GM12891 (cell line): ENCODE results near the gene MAPK8.

Experiments used
- DNase-seq: peaks from one replicate; pipeline ENCODE4 v3.0.0; 2011; ENCODE audit warnings: low spot score; ENCODE audit not compliant: insufficient read length
- FAIRE-seq: peaks from 2 replicates; lab custom pipeline; 2011; peaks lifted over from hg19 to GRCh38; lab: Jason Lieb, UNC
- PAX5 ChIP-seq: IDR thresholded peaks from 2 replicates; pipeline ENCODE4 v1.6.1; 2011; ENCODE audit warnings: low read length, moderate library complexity, mild to moderate bottlenecking; ENCODE audit not compliant: insufficient read depth, severe bottlenecking
- POLR2A ChIP-seq: IDR thresholded peaks from 2 replicates; pipeline ENCODE4 v1.6.1; 2011; ENCODE audit warnings: low read depth, low read length, control low read depth
- POLR2AphosphoS5 ChIP-seq: IDR thresholded peaks from 2 replicates; pipeline ENCODE4 v1.6.1; 2011; ENCODE audit warnings: low read depth, low read length, control low read depth
- POU2F2 ChIP-seq: IDR thresholded peaks from 2 replicates; pipeline ENCODE4 v1.6.1; 2011; ENCODE audit warnings: low read depth, mild to moderate bottlenecking, control low read depth, low read length, moderate library complexity
- SPI1 ChIP-seq: IDR thresholded peaks from 2 replicates; pipeline ENCODE4 v1.6.1; 2011; ENCODE audit warnings: low read depth, low read length, control low read depth
- TAF1 ChIP-seq: IDR thresholded peaks from 2 replicates; pipeline ENCODE4 v1.6.1; 2011; ENCODE audit warnings: low read depth, low read length, control low read depth

Gene MAPK8

GRCh38 chr10:48423884-48424283 lies 117.4 kb downstream of the MAPK8 start:
- FAIRE-seq (no peak), DNase-seq (no peak)
- TF ChIP-seq POU2F2 = no peak
- no peak for TF ChIP-seq POLR2A
- no peak for TF ChIP-seq SPI1
- no peak for TF ChIP-seq POLR2AphosphoS5
- no peak for TF ChIP-seq PAX5
- no peak for TF ChIP-seq TAF1

GRCh38 chr10:48428896-48429295 lies 122.4 kb downstream of the MAPK8 start:
- DNase-seq (no peak), FAIRE-seq (no peak)
- TF ChIP-seq POLR2AphosphoS5 = no peak
- no peak for TF ChIP-seq POU2F2
- TF ChIP-seq POLR2A = no peak
- no peak for TF ChIP-seq SPI1
- TF ChIP-seq PAX5 = no peak
- no peak for TF ChIP-seq TAF1

- no peak for TF ChIP-seq TAF1
- no peak for TF ChIP-seq POU2F2
- TF ChIP-seq POLR2AphosphoS5 = no peak
- no peak for TF ChIP-seq SPI1
- TF ChIP-seq POLR2A = no peak
- TF ChIP-seq PAX5 = no peak
- no peak for FAIRE-seq
- DNase-seq = no peak
Observed at GRCh38 chr10:48429309-48429708, 122.8 kb downstream of the MAPK8 start.

GRCh38 chr10:48430402-48430993 lies 124.0 kb downstream of the MAPK8 start:
- no peak for TF ChIP-seq POLR2A
- no peak for TF ChIP-seq TAF1
- no peak for TF ChIP-seq POLR2AphosphoS5
- TF ChIP-seq PAX5 = no peak
- TF ChIP-seq POU2F2 = no peak
- DNase-seq (no peak), FAIRE-seq (no peak)

GRCh38 chr10:48431871-48432270 lies 125.4 kb downstream of the MAPK8 start:
- TF ChIP-seq SPI1 (no peak), POLR2A (no peak), POLR2AphosphoS5 (no peak), TAF1 (no peak), POU2F2 (no peak)
- FAIRE-seq = no peak
- no peak for DNase-seq

- FAIRE-seq = no peak
- no peak for TF ChIP-seq POU2F2
- no peak for TF ChIP-seq SPI1
- TF ChIP-seq POLR2AphosphoS5 = no peak
- no peak for TF ChIP-seq PAX5
- no peak for TF ChIP-seq TAF1
- TF ChIP-seq POLR2A = no peak
- DNase-seq = no peak
Observed at GRCh38 chr10:48437546-48437945, 131.1 kb downstream of the MAPK8 start.

- DNase-seq = no peak
- FAIRE-seq = no peak
- TF ChIP-seq POLR2A (no peak), SPI1 (no peak), TAF1 (no peak), POLR2AphosphoS5 (no peak), POU2F2 (no peak), PAX5 (no peak)
Observed at GRCh38 chr10:48439031-48439430, 132.6 kb downstream of the MAPK8 start.

GRCh38 chr10:48439581-48440041 lies 133.1 kb downstream of the MAPK8 start:
- FAIRE-seq = no peak
- DNase-seq = no peak

GRCh38 chr10:48440771-48441170 lies 134.3 kb downstream of the MAPK8 start:
- FAIRE-seq (no peak), DNase-seq (no peak)
- no peak for TF ChIP-seq PAX5
- TF ChIP-seq POLR2AphosphoS5 = no peak
- no peak for TF ChIP-seq TAF1
- TF ChIP-seq POU2F2 = no peak
- no peak for TF ChIP-seq POLR2A
- TF ChIP-seq SPI1 = no peak

More at GRCh38 chr10:48439581-48440041, 133.1 kb downstream of the MAPK8 start:
- TF ChIP-seq PAX5 (no peak), POLR2A (no peak), POU2F2 (no peak)
